HCT116 (cell line): ENCODE measurements around the gene RASL12. TPM values are rescaled to one million over a fixed set of nuclear protein-coding genes. Genes with fewer than 3 reads are reported as not detected.

ENCODE experiments used
- ATAC-seq: fragments of 200-7000 bp; cut with Tn5 transposase; 2 replicates; pipeline ENCODE4 v1.9.1; 2020; ENCODE audit warnings: mild to moderate bottlenecking, moderate library complexity
- BruUV-seq: library from RNA; stranded (reverse); fragments of 400-500 nt; replicated peaks from 2 replicates; lab custom pipeline; 2021; lab: Mats Ljungman, UMichigan
- CTCF ChIA-PET: fragments of 300-600 bp; sonication (Branson Sonifier 250); formaldehyde crosslinking; loops from one replicate; lab custom pipeline; 2021; ENCODE audit warnings: antibody characterized with exemption; lab: Charles Lee
- POLR2A ChIA-PET: fragments of 300-600, 350-600 bp; sonication (Branson Sonifier 250); formaldehyde crosslinking; loops from one replicate; lab custom pipeline; 2021; ENCODE audit warnings: antibody characterized with exemption; lab: Charles Lee
- RAD21 ChIA-PET, 2 experiments: fragments of 300-600 bp; sonication (Branson Sonifier 250); formaldehyde crosslinking; loops; one replicate each; lab custom pipeline; 2023; ENCODE audit warnings: low total read pairs in 2 of 2; ENCODE audit not compliant: uncharacterized antibody in 2 of 2, unreplicated experiment in 2 of 2, low non-redundant PET in 1 of 2; lab: Charles Lee
- DNase-seq: peaks from one replicate; pipeline ENCODE4 v3.0.0-alpha.2; 2010; ENCODE audit warnings: low read depth, low spot score
- H2AFZ ChIP-seq: fragments of 200-600 bp; shearing (Covaris generic), sonication (generic); 2 replicates; pipeline ENCODE4 v1.6.1; 2017; ENCODE audit warnings: low read depth, mixed run types, mixed read lengths, antibody characterized with exemption, low read length; ENCODE audit not compliant: poor library complexity, severe bottlenecking
- H3K27ac ChIP-seq: 2 replicates; pipeline ENCODE4 v1.5.1; 2012; ENCODE audit warnings: low read depth, low read length
- H3K27me3 ChIP-seq: fragments of 200-600 bp; sonication (generic); 2 replicates; pipeline ENCODE4 v1.6.1; 2016; ENCODE audit warnings: mixed run types, low read length, mixed read lengths; ENCODE audit not compliant: insufficient read depth
- H3K36me3 ChIP-seq, 2 experiments: fragments of 200-500 bp in 1 of 2; fragments of 200-600 bp in 1 of 2; sonication (Bioruptor generic) in 1 of 2; sonication (generic) in 1 of 2; 2 replicates each; pipeline versions ENCODE4 v1.5.1 to v1.6.1; 2014 to 2016; ENCODE audit warnings: low read length in 2 of 2, inconsistent platforms in 1 of 2, mixed read lengths in 1 of 2, mixed run types in 1 of 2; ENCODE audit not compliant: insufficient read depth in 2 of 2, control insufficient read depth in 1 of 2
- H3K4me1 ChIP-seq, 2 experiments: fragments of 200-600 bp in 1 of 2; sonication (generic) in 1 of 2; 2 replicates each; pipeline versions ENCODE4 v1.5.1 to v1.6.1; 2012 to 2017; ENCODE audit warnings: low read length in 2 of 2, inconsistent platforms in 1 of 2, mild to moderate bottlenecking in 1 of 2, mixed read lengths in 1 of 2, mixed run types in 1 of 2, moderate library complexity in 1 of 2; ENCODE audit not compliant: insufficient read depth in 2 of 2, control insufficient read depth in 1 of 2
- H3K4me2 ChIP-seq: fragments of 200-600 bp; sonication (generic); 2 replicates; pipeline ENCODE4 v1.6.1; 2017; ENCODE audit warnings: mixed run types, low read length, mixed read lengths
- H3K4me3 ChIP-seq, 2 experiments: fragments of 200-600 bp in 1 of 2; sonication (generic) in 1 of 2; replicated peaks in 1 of 2; 2 replicates each; pipeline ENCODE4 v1.5.1; 2011 to 2016; ENCODE audit warnings: low read length in 2 of 2, control low read depth in 1 of 2, low read depth in 1 of 2, mild to moderate bottlenecking in 1 of 2, mixed read lengths in 1 of 2, mixed run types in 1 of 2
- H3K79me2 ChIP-seq: fragments of 200-600 bp; sonication (generic); 2 replicates; pipeline ENCODE4 v1.6.1; 2017; ENCODE audit warnings: mild to moderate bottlenecking, mixed run types, low read length, moderate library complexity, mixed read lengths; ENCODE audit not compliant: insufficient read depth
- H3K9ac ChIP-seq: fragments of 200-600 bp; sonication (generic); 2 replicates; pipeline ENCODE4 v1.6.1; 2016; ENCODE audit warnings: low read length, mixed read lengths
- H3K9me2 ChIP-seq: fragments of 200-600 bp; sonication (generic), shearing (Covaris generic); 2 replicates; pipeline ENCODE4 v1.6.1; 2017; ENCODE audit warnings: mixed run types, mild to moderate bottlenecking, moderate library complexity; ENCODE audit not compliant: insufficient read depth
- H3K9me3 ChIP-seq, 2 experiments: fragments of 200-500 bp in 1 of 2; fragments of 200-600 bp in 1 of 2; sonication (Bioruptor generic) in 1 of 2; sonication (generic) in 1 of 2; 2 replicates each; pipeline ENCODE4 v1.6.1; 2014 to 2017; ENCODE audit warnings: low read length in 2 of 2, mixed read lengths in 2 of 2, inconsistent platforms in 1 of 2, low read depth in 1 of 2, mild to moderate bottlenecking in 1 of 2, mixed run types in 1 of 2, moderate library complexity in 1 of 2; ENCODE audit not compliant: control insufficient read depth in 1 of 2, insufficient read depth in 1 of 2
- H4K20me1 ChIP-seq: fragments of 200-600 bp; sonication (generic), shearing (Covaris generic); 2 replicates; pipeline ENCODE4 v1.6.1; 2017; ENCODE audit warnings: mixed run types, mild to moderate bottlenecking, moderate library complexity; ENCODE audit not compliant: insufficient read depth
- ATF3 ChIP-seq: IDR thresholded peaks from 2 replicates; pipeline ENCODE4 v1.6.1; 2012
- CBX3 ChIP-seq: IDR thresholded peaks from 2 replicates; pipeline ENCODE4 v1.6.1; 2012; ENCODE audit warnings: low read depth
- ELF1 ChIP-seq: IDR thresholded peaks from 2 replicates; pipeline ENCODE4 v1.6.1; 2012; ENCODE audit warnings: low read depth, borderline replicate concordance
- EZH2 ChIP-seq: fragments of 200-600 bp; sonication (generic); IDR thresholded peaks from 2 replicates; pipeline ENCODE4 v1.6.1; 2017; ENCODE audit warnings: antibody characterized with exemption, mixed run types
- EZH2phosphoT487 ChIP-seq: fragments of 200-600 bp; IDR thresholded peaks from 2 replicates; pipeline ENCODE4 v1.6.1; 2018; ENCODE audit warnings: antibody characterized with exemption, borderline replicate concordance
- FOSL1 ChIP-seq: IDR thresholded peaks from 2 replicates; pipeline ENCODE4 v1.6.1; 2012; ENCODE audit warnings: low read depth
- JUND ChIP-seq: IDR thresholded peaks from 2 replicates; pipeline ENCODE4 v1.6.1; 2012
- POLR2A ChIP-seq: IDR thresholded peaks from 2 replicates; pipeline ENCODE4 v1.7.0; 2011; ENCODE audit warnings: borderline replicate concordance; ENCODE audit not compliant: insufficient read depth, insufficient read length; ENCODE audit errors: extremely low read depth
- RAD21 ChIP-seq: IDR thresholded peaks from 2 replicates; pipeline ENCODE4 v1.6.1; 2012; ENCODE audit warnings: low read depth, mild to moderate bottlenecking
- REST ChIP-seq: IDR thresholded peaks from 2 replicates; pipeline ENCODE4 v1.6.1; 2012; ENCODE audit warnings: low read depth
- SP1 ChIP-seq: IDR thresholded peaks from 2 replicates; pipeline ENCODE4 v1.6.1; 2012; ENCODE audit warnings: low read depth
- SRF ChIP-seq: IDR thresholded peaks from 2 replicates; pipeline ENCODE4 v1.6.1; 2012; ENCODE audit warnings: low read depth
- TCF7L2 ChIP-seq: IDR thresholded peaks from 2 replicates; pipeline ENCODE4 v1.7.0; 2011; ENCODE audit warnings: borderline replicate concordance, inconsistent platforms; ENCODE audit not compliant: insufficient read depth, insufficient read length; ENCODE audit errors: extremely low read depth
- YY1 ChIP-seq: IDR thresholded peaks from 2 replicates; pipeline ENCODE4 v1.6.1; 2011; ENCODE audit warnings: low read length, low read depth, moderate library complexity, mild to moderate bottlenecking; ENCODE audit not compliant: insufficient replicate concordance; ENCODE audit errors: extremely low read depth
- ZFX ChIP-seq: fragments of 450-650 bp; IDR thresholded peaks from 2 replicates; pipeline ENCODE4 v1.6.1; 2017
- ZNF274 ChIP-seq: fragments of 200-500 bp; sonication (Bioruptor generic); IDR thresholded peaks from 2 replicates; pipeline ENCODE4 v1.6.1; 2014; ENCODE audit warnings: mild to moderate bottlenecking, low read depth, low read length, inconsistent platforms
- intact Hi-C: fragments of 100-400 bp; cut with micrococcal nuclease; formaldehyde crosslinking; loops from 2 replicates; pipeline ENCODE4 v1.10.0; 2022
- total RNA-seq: library from RNA; stranded (reverse); gene quantifications from one replicate; pipeline ENCODE4 v1.2.1, GENCODE V29; 2021; ENCODE audit not compliant: unreplicated experiment

The RASL12 gene
- total RNA-seq, 1 experiment from 2014 or later = 0.25 TPM

DNA sequence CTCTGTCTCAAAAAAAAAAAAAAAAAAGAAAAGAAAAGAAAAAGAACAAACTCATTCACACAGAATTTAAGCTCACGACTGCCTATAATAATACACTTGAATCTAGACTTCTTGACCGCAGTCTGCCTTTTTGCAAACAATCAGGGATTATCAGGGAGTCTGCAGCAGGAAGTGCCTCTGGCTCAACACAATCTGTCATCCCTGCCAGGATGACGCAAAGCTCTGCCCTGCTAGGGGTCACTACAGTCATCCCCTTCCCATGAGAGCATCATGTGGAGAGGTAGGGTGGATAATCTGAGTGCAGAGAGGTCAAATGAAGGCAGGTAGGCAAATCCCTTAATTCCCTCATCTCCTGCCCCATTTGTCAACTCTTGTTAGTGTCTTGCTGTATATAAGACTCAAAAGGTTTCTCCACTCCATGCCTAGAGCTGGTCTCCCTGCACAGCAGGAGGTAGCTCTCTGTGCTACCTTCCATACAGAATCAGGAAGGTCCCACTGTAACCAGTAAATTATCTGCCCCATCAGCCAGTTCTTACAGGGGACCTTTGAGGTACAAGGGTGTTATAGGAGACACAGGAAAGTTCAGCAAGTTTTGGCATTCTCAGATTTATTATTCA, 43.0 kb upstream of the RASL12 start:
- Histone ChIP-seq H3K4me1 (no peaks in the 10 kb centered on the region), H4K20me1 (0 out of 2 replicates have a peak, but pooled peaks cover 3% of the 10 kb centered on the region), H3K27ac (no peak overlapping the region), H3K9ac (no peak overlapping the region), H2AFZ (no peak overlapping the region), H3K27me3 (no peaks in the 10 kb centered on the region), H3K9me3 (no peaks in the 10 kb centered on the region), H3K4me2 (no peak overlapping the region), H3K79me2 (no peaks in the 10 kb centered on the region), H3K4me3 (no peak overlapping the region), H3K9me2 (no peaks in the 10 kb centered on the region), H3K36me3 (peaks cover 5 to 13% of the 10 kb centered on the region in 2 experiments; a peak in 3 of 4 replicates)
- intact Hi-C loops = no loop called here
- ChIA-PET CTCF (interaction anchor here (1.7 kb wide), 1 partner anchor 9 kb away, joined by 4 read pairs; no protein-coding TSS in a partner anchor), POLR2A (no interaction called here), RAD21 (no interaction called here)
- TF ChIP-seq TCF7L2 (no peak), ELF1 (no peak), JUND (no peak), ZNF274 (no peak), SRF (no peak), EZH2 (no peak), POLR2A (no peak), ZFX (no peak), YY1 (no peak), EZH2phosphoT487 (no peak), SP1 (no peak), RAD21 (no peak), CBX3 (no peak), REST (no peak), ATF3 (no peak), FOSL1 (no peak)
- ATAC-seq (no peak), DNase-seq (no peak)
- BruUV-seq = no TSS peak
